Neuronal stem cell (in vitro differentiated cells): ENCODE results near the gene SAMD7.

Experiments
- DNase-seq: peaks from one replicate; pipeline ENCODE4 v3.0.0-alpha.2; 2013; ENCODE audit warnings: low spot score
- H2AFZ ChIP-seq: one replicate; pipeline ENCODE4 v1.6.1; 2013; ENCODE audit warnings: mild to moderate bottlenecking, low read length, inconsistent platforms
- H2AK5ac ChIP-seq: 2 replicates; pipeline ENCODE4 v1.6.1; 2013; ENCODE audit warnings: low read depth, mild to moderate bottlenecking, inconsistent platforms, low read length, moderate library complexity, mixed read lengths
- H2BK120ac ChIP-seq: 2 replicates; pipeline ENCODE4 v1.6.1; 2013; ENCODE audit warnings: low read depth, mild to moderate bottlenecking, inconsistent platforms, low read length, moderate library complexity, mixed read lengths
- H2BK12ac ChIP-seq: one replicate; pipeline ENCODE4 v1.6.1; 2013; ENCODE audit warnings: low read length, inconsistent platforms
- H2BK15ac ChIP-seq: 2 replicates; pipeline ENCODE4 v1.6.1; 2013; ENCODE audit warnings: mild to moderate bottlenecking, low read length, inconsistent platforms, mixed read lengths
- H2BK5ac ChIP-seq: one replicate; pipeline ENCODE4 v1.6.1; 2013; ENCODE audit warnings: inconsistent platforms, mild to moderate bottlenecking, low read length, moderate library complexity
- H3K14ac ChIP-seq: one replicate; pipeline ENCODE4 v1.6.1; 2013; ENCODE audit warnings: low read length, inconsistent platforms
- H3K18ac ChIP-seq: 2 replicates; pipeline ENCODE4 v1.6.1; 2013; ENCODE audit warnings: low read length, inconsistent platforms
- H3K23ac ChIP-seq: 2 replicates; pipeline ENCODE4 v1.6.1; 2013; ENCODE audit warnings: low read depth, mild to moderate bottlenecking, mixed read lengths, low read length, inconsistent platforms; ENCODE audit not compliant: poor library complexity
- H3K27ac ChIP-seq: replicated peaks from 3 replicates; pipeline ENCODE4 v1.5.1; 2013; ENCODE audit warnings: low read length, inconsistent platforms
- H3K27me3 ChIP-seq, 3 experiments: 2 replicates each; pipeline ENCODE4 v1.6.1; 2013; ENCODE audit warnings: low read length in 3 of 3, mild to moderate bottlenecking in 2 of 3, inconsistent platforms in 1 of 3, low read depth in 1 of 3, mixed read lengths in 1 of 3, moderate library complexity in 1 of 3; ENCODE audit not compliant: control insufficient read depth in 3 of 3, insufficient read depth in 3 of 3
- H3K36me3 ChIP-seq, 2 donors: replicated peaks in 1 of 2; 2 replicates each; pipeline ENCODE4 v1.6.1; 2013; ENCODE audit warnings: low read length in 2 of 2; ENCODE audit not compliant: control insufficient read depth in 2 of 2, insufficient read depth in 2 of 2
- H3K4ac ChIP-seq: 2 replicates; pipeline ENCODE4 v1.6.1; 2013; ENCODE audit warnings: inconsistent platforms, mild to moderate bottlenecking, low read length, moderate library complexity
- H3K4me1 ChIP-seq, 2 donors: 1 replicate in 1 of 2; 2 replicates in 1 of 2; pipeline ENCODE4 v1.6.1; 2013; ENCODE audit warnings: low read length in 2 of 2, low read depth in 1 of 2; ENCODE audit not compliant: control insufficient read depth in 2 of 2, insufficient read depth in 1 of 2
- H3K4me2 ChIP-seq: one replicate; pipeline ENCODE4 v1.6.1; 2013; ENCODE audit warnings: mild to moderate bottlenecking, low read length, inconsistent platforms; ENCODE audit not compliant: insufficient read depth, poor library complexity, severe bottlenecking
- H3K4me3 ChIP-seq, 2 donors: 2 replicates each; pipeline ENCODE4 v1.5.1; 2013; ENCODE audit warnings: low read length in 2 of 2, mild to moderate bottlenecking in 2 of 2, inconsistent platforms in 1 of 2, moderate library complexity in 1 of 2
- H3K79me1 ChIP-seq: one replicate; pipeline ENCODE4 v1.6.1; 2013; ENCODE audit warnings: low read depth, mild to moderate bottlenecking, inconsistent platforms, low read length, moderate library complexity
- H3K9ac ChIP-seq: one replicate; pipeline ENCODE4 v1.6.1; 2013; ENCODE audit warnings: mild to moderate bottlenecking, low read depth, low read length, inconsistent platforms; ENCODE audit not compliant: poor library complexity
- H3K9me3 ChIP-seq, 2 donors: replicated peaks in 1 of 2; 2 replicates each; pipeline versions ENCODE3 to v1.6.1; 2013; ENCODE audit warnings: low read length in 2 of 2, mild to moderate bottlenecking in 2 of 2, inconsistent platforms in 1 of 2, low read depth in 1 of 2, mixed read lengths in 1 of 2, moderate library complexity in 1 of 2; ENCODE audit not compliant: control insufficient read depth in 2 of 2, insufficient read depth in 1 of 2
- H4K8ac ChIP-seq: one replicate; pipeline ENCODE4 v1.6.1; 2013; ENCODE audit warnings: low read depth, mild to moderate bottlenecking, inconsistent platforms, low read length, moderate library complexity
- H4K91ac ChIP-seq: one replicate; pipeline ENCODE4 v1.6.1; 2013; ENCODE audit warnings: low read length, low read depth, mild to moderate bottlenecking, inconsistent platforms; ENCODE audit not compliant: poor library complexity
- WGBS, 2 donors: extraction: QIAGEN DNeasy Blood & Tissue Kit; methylation state at CpG; one replicate each; pipeline ENCODE4 v1.1.7; 2013; ENCODE audit warnings: missing lambda C conversion rate in 2 of 2, mixed read lengths in 1 of 2; ENCODE audit not compliant: insufficient read length in 2 of 2, insufficient replicate concordance in 1 of 2; ENCODE audit errors: extremely low coverage in 2 of 2; 5-methylcytosine and 5-hydroxymethylcytosine counted together

The SAMD7 gene

DNA sequence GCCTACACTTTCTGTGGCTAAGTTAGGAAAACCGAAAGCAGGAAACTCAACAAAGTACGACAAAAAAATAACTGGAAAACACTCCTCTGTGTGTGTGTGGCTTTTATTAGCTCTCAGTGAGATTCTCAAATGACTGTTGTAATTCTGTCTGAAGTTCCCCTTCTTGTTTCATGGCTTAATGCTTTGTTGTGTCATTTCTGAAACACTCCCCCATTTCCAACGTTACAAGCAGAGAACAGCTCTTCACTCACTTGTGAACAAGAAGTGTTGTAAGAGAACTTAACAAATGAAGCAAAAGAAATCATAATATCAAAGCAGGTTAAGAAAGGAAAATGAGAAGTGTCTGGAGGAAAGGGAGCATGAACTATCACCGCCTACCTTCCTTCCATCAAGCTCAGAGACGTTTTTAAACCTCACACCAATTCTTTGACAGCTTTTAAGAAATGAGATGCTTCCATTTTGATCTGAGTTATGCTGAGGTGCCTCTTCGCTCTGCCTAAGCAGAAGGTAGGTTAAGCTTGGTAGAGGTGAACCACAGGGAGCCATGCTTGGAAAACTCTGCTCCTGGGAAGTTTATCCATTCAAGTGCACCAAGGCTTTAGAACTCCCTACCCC, 42.9 kb downstream of the SAMD7 start:
- no peak overlapping the region for H3K4ac ChIP-seq
- no peaks in the 10 kb centered on the region for H3K79me1 ChIP-seq
- WGBS, 2 donors: no CpG with 5 or more reads among the region's 6 CpGs
- H3K9ac ChIP-seq: no peak overlapping the region
- H3K27ac ChIP-seq: no peak overlapping the region
- H2BK12ac ChIP-seq: no peak overlapping the region
- H3K4me1 ChIP-seq: no peaks in the 10 kb centered on the region
- H3K9me3 ChIP-seq: no peaks in the 10 kb centered on the region
- H3K36me3 ChIP-seq: no peaks in the 10 kb centered on the region
- no peak overlapping the region for H3K4me3 ChIP-seq
- H2BK120ac ChIP-seq: no peak overlapping the region
- no peak overlapping the region for H2BK15ac ChIP-seq
- H3K18ac ChIP-seq: no peak overlapping the region
- DNase-seq: no peak
- H4K8ac ChIP-seq: no peak overlapping the region
- H2AK5ac ChIP-seq: no peak overlapping the region
- H3K14ac ChIP-seq: no peak overlapping the region
- no peak overlapping the region for H2BK5ac ChIP-seq
- peaks cover 0 to 25% (median 0%) of the 10 kb centered on the region in 3 experiments for H3K27me3 ChIP-seq
- no peak overlapping the region for H4K91ac ChIP-seq
- no peak overlapping the region for H2AFZ ChIP-seq
- no peak overlapping the region for H3K23ac ChIP-seq
- H3K4me2 ChIP-seq: no peak overlapping the region

- no peak overlapping the region for H4K91ac ChIP-seq
- no peak overlapping the region for H2BK120ac ChIP-seq
- H3K27ac ChIP-seq: no peak overlapping the region
- H2BK15ac ChIP-seq: no peak overlapping the region
- peaks cover 0 to 29% (median 0%) of the 10 kb centered on the region in 3 experiments for H3K27me3 ChIP-seq
- H3K4me1 ChIP-seq: no peaks in the 10 kb centered on the region
- no peak overlapping the region for H3K9ac ChIP-seq
- no peak overlapping the region for H3K4me3 ChIP-seq
- no peaks in the 10 kb centered on the region for H3K79me1 ChIP-seq
- H3K14ac ChIP-seq: no peak overlapping the region
- H3K23ac ChIP-seq: no peak overlapping the region
- no peaks in the 10 kb centered on the region for H3K9me3 ChIP-seq
- H2BK12ac ChIP-seq: no peak overlapping the region
- no peaks in the 10 kb centered on the region for H3K36me3 ChIP-seq
- no peak overlapping the region for H2AFZ ChIP-seq
- H2BK5ac ChIP-seq: no peak overlapping the region
- DNase-seq: no peak
- no peak overlapping the region for H3K18ac ChIP-seq
- H3K4ac ChIP-seq: no peak overlapping the region
- H3K4me2 ChIP-seq: no peak overlapping the region
- H4K8ac ChIP-seq: no peak overlapping the region
- no CpG with 5 or more reads among the region's 2 CpGs for WGBS, 2 donors
- H2AK5ac ChIP-seq: no peak overlapping the region
Measured at GRCh38 chr3:169955406-169955805, 44.0 kb downstream of the SAMD7 start.

- no peak overlapping the region for H3K27ac ChIP-seq
- H3K23ac ChIP-seq: no peak overlapping the region
- no peak overlapping the region for H2BK120ac ChIP-seq
- H4K8ac ChIP-seq: no peak overlapping the region
- 100% methylated on average over 1 of the region's 2 CpGs; no CpG with 5 or more reads in 1 of the 2 donors for WGBS, 2 donors
- no peak overlapping the region for H2BK15ac ChIP-seq
- no peak overlapping the region for H2BK5ac ChIP-seq
- H3K4ac ChIP-seq: no peak overlapping the region
- peaks cover 0 to 4% of the 10 kb centered on the region in 2 donors for H3K9me3 ChIP-seq
- H3K9ac ChIP-seq: no peak overlapping the region
- H2BK12ac ChIP-seq: no peak overlapping the region
- DNase-seq: no peak
- no peak overlapping the region for H2AFZ ChIP-seq
- H3K4me3 ChIP-seq: no peak overlapping the region
- H3K36me3 ChIP-seq: peaks cover 0 to 1% of the 10 kb centered on the region in 2 donors
- no peak overlapping the region for H2AK5ac ChIP-seq
- no peaks in the 10 kb centered on the region for H3K4me1 ChIP-seq
- no peak overlapping the region for H4K91ac ChIP-seq
- no peak overlapping the region for H3K18ac ChIP-seq
- H3K79me1 ChIP-seq: no peaks in the 10 kb centered on the region
- peaks cover 0 to 31% (median 0%) of the 10 kb centered on the region in 3 experiments for H3K27me3 ChIP-seq
- H3K4me2 ChIP-seq: no peak overlapping the region
- no peak overlapping the region for H3K14ac ChIP-seq
Measured at GRCh38 chr3:169964176-169964575, 52.8 kb downstream of the SAMD7 start.

DNA sequence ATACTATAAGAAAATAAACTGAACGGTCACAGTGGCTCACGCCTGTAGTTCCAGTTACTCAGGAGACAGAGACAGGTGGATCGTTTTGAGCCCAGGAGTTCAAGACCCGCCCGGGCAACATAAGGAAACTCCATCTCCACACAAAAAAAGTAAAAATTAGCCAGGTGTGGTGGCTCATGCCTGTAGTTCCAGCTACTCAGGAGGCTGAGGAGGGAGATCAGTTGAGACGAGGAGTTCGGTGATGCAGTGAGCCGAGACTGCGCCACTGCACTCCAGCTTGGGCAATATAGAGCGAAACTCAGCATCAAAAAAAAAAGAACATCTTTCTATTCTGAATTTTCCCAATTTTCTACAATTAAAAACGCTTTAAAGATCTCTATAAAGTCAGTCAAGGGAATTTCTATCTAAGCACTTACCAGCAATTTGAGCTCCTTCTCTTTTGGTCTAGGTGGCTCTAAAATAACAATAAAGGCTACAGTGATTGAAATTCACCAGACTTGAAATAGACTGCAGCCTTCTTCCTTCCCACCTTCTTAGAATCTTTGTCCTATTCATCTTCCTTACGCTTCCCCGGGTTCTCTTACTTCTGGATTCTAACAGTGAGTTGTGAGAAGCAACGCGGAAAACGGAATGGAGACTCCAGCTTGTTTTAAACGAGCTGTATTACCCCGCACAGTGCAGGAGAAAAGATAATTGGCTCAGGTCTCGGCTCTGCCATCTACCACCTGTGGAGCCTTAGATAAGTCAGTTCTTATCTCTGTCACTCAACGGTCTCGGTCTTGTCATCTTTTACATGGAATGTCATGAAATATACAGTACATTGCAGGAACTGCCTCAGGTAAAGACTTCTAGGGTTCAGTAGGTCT, 54.4 kb downstream of the SAMD7 start:
- WGBS, 2 donors: no CpG with 5 or more reads among the region's 21 CpGs
- Histone ChIP-seq H3K36me3 (peaks cover 0 to 17% of the 10 kb centered on the region in 2 donors), H3K9ac (no peak overlapping the region), H3K4ac (no peak overlapping the region), H2BK5ac (no peak overlapping the region), H3K27ac (peak overlapping the region; percentile 83), H2BK15ac (no peak overlapping the region), H2AK5ac (no peak overlapping the region), H2BK12ac (no peak overlapping the region), H3K4me3 (peak overlapping the region; percentile 71 to 97), H2AFZ (peak overlapping the region; percentile 93), H4K8ac (no peak overlapping the region), H3K79me1 (no peaks in the 10 kb centered on the region), H3K4me1 (no peaks in the 10 kb centered on the region), H3K9me3 (peaks cover 0 to 4% of the 10 kb centered on the region in 2 donors), H2BK120ac (no peak overlapping the region), H3K4me2 (peak overlapping the region; percentile 78), H3K27me3 (peaks cover 0 to 24% (median 0%) of the 10 kb centered on the region in 3 experiments), H3K18ac (no peak overlapping the region), H4K91ac (no peak overlapping the region), H3K14ac (no peak overlapping the region), H3K23ac (no peak overlapping the region)
- DNase-seq: no peak
